GM18861 (cell line): Measurements from ENCODE around the gene RIPK4.
"Not testable (repeated sequence)": the region's sequence is repeated elsewhere in the genome, so short reads cannot be mapped to it uniquely, and the experiment has no call there.

ENCODE experiments used
- ATAC-seq: cut with Tn5 transposase; IDR thresholded peaks from one replicate; pipeline ENCODE4 v1.9.1; 2021; ENCODE audit not compliant: unreplicated experiment

RIPK4 gene

GRCh38 chr21:41717573-41718330 lies 49.1 kb downstream of the RIPK4 start:
- no peak for ATAC-seq

DNA sequence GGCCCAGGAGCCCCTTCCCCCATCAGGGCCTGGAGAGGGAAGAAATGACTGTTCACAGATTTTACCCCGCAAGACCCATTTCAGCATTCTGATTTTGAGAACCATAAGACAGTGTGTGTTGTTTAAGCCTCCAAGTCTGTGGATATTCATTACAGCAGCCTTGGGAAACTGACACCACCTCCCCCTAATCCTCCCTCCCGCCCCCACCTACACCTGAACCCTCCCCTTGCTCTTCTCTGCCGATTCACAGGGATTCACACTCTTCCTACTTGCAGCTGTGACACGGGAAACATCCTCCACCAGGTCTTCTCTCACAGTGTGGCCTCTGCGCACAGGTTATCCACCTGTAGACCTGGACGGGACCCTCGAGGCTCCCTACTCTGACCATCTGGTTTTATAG lies 50.1 kb downstream of the RIPK4 start:
- no peak for ATAC-seq

GRCh38 chr21:41715649-41716281 lies 51.1 kb downstream of the RIPK4 start:
- ATAC-seq: no peak

DNA sequence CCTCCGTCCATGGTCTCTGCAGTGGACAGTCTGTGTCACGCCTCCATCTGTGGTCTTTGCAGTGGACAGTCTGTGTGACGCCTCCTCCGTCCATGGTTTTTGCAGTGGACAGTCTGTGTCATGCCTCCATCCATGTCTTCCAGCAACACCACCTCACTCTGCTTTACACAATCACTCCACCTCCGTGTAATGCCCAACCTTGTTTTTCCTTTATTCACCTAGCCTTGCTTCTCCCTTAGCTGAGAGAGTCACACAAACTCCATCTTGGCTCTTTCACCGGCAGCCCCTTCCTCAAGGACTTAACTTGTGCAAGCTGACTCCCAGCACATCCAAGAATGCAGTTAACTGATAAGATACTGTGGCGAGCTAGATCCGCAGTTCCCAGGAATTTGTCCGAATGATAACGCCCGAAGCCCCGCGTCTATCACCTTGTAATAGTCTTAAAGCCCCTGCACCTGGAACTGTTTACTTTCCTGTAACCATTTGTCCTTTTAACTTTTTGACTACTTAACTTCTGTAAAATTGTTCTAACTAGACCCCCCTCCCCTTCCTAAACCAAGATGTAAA lies 52.5 kb downstream of the RIPK4 start:
- ATAC-seq: not testable (repeated sequence)

DNA sequence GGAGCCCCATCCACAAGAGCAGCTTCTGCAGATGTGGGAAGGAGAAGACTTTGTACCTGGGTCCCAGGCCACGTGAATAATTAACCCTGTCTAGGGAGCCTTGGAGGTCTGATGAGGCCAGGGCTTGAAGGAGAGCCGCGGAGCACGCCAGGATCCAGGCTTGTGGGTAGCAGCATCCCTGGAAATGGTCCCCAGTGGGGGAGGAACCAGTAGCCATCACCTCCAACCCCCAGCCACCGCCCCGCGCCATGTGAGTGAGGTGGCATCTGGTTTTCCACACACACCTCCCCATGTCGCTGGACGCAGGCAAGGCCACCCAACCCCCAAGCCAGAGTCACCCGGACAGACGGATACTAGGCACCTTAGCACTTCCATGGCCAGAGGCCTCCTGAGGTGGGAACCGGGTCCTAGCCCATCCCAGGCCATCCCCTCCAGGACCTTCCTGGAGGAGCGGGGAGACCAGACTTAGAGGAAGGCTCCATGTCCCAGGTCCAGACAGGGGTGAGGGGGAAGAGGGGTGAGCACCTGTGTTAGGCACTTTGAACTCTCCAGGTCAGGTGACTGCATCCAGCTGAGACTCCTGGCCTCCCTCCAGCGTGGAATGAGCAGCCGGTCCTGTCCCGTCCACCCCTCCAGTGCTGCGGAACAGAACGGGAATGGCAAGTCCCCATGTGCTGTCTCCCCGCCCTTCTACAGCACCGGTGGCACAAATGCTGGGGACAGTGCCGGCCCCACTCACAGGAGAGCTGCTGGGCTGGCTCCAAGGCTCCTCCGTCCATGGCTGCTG lies 53.2 kb downstream of the RIPK4 start:
- ATAC-seq: no peak

DNA sequence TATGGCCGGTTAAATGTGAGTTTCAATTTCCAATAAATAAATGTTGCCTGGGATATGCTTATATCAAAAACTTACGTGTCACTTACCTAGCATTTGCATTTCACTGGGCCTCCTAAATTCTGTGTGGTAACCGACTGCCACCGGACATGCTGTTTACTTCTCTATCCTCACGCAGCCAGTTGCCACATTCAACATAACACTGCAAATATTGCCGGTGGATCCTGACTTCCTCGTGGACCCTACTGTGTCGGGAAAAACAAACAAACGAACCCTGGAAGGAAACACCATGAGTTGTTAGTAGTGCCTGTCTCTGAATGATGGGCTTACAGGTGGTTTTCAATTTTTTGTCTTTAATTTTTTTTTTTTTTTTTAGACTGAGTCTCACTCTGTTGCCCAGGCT lies 54.1 kb downstream of the RIPK4 start:
- ATAC-seq: no peak

- no peak for ATAC-seq
These were observed 54.7 kb downstream of the RIPK4 start for GRCh38 chr21:41712201-41712600.

DNA sequence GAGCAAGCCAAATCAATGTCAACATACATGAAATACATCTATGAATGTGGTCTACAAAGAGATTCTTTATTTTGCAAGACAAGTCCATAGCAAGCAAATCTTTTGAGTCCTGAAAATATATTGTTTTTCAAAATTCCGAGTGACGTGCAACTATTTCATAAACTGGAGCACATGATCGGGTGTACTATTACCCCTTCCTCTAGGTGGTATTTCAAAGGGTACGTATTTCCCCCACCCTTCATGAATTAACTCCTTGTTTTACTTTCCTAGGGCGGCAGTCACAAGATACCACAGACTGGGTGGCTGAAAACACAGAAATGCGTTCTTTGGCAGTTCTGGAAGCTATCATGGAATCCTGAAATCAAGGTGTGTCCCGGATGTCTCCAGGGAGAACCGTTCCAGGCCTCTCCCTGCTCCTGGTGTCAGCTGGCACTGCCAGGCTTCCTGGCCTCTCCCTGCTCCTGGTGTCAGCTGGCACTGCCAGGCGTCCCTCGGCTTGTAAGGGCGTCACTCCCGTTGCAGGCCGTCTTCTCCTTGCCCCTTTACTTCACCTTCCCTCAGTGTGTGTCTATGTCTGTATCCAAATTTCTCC lies 55.3 kb downstream of the RIPK4 start:
- ATAC-seq: no peak

GRCh38 chr21:41710823-41711160 lies 56.1 kb downstream of the RIPK4 start:
- no peak for ATAC-seq

- no peak for ATAC-seq
These were observed 56.7 kb downstream of the RIPK4 start for GRCh38 chr21:41709965-41710822.

DNA sequence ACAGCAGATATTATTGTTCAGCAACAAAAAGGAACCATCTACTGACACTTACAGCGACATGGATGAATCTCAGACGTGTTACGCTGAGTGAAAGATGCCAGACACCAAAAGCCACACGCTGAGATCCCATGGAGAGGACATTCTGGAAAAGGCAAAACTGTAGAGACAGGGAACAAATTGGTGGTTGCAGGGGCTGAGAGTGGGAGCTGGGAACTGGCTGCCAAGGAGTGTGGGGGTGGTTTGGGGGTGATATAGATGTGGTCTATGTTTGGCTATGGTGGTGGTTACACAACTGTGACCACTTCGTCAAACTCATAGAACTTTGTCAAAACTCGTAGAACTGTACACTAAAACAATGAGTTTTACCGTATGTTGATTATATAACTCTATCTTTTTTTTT lies 57.7 kb downstream of the RIPK4 start:
- no peak for ATAC-seq

- no peak for ATAC-seq
These were observed 58.9 kb downstream of the RIPK4 start for GRCh38 chr21:41707960-41708330.

- no peak for ATAC-seq
These were observed 59.5 kb downstream of the RIPK4 start for GRCh38 chr21:41707231-41707959.

GRCh38 chr21:41706678-41707077 lies 60.2 kb downstream of the RIPK4 start:
- ATAC-seq: no peak

- no peak for ATAC-seq
These were observed 60.6 kb downstream of the RIPK4 start for GRCh38 chr21:41706263-41706639.

GRCh38 chr21:41705546-41706262 lies 61.1 kb downstream of the RIPK4 start:
- no peak for ATAC-seq

DNA sequence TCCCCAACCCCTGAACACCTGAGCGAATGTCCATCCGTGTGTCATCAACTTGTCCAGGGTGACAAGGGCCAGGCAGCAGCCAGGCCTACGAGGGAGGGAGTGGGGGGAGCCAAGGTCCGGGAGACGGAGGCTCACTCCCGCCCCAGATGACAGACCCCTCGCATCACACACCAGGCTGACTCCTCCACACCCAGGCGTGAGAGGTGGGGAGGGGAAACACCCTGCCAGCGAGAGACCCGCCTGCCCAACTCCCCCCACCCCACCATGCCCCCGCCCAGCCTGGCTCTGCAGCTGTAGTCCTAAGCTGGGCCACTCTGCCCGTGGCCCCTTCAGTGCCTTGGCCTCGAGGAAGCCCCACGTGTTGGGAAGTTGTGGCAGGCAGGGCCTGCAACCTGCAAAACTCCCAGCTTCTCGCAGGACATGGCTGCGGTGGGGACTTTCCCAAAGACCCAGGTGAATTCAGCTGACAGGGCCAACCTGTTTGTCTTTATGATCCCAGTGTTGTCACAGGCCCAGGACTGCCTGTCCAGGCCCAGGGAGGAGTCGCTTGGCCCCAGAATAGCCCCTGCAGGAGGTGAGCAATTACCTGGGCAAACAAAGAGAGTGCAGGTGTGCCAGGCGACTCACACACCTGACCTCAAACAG lies 62.9 kb downstream of the RIPK4 start:
- no peak for ATAC-seq

GRCh38 chr21:41701749-41702148 lies 65.1 kb downstream of the RIPK4 start:
- ATAC-seq: no peak

GRCh38 chr21:41699311-41699710 lies 67.5 kb downstream of the RIPK4 start:
- no peak for ATAC-seq
